Activated CD8-positive, alpha-beta memory T cell treated with anti-CD3 and anti-CD28 coated beads for 48 hours (primary cell): Measurements from ENCODE around the gene CNNM1.

Source experiments
- DNase-seq, 3 experiments: peaks; one replicate each; pipeline ENCODE4 v3.0.0-alpha.2; 2020; ENCODE audit warnings: low read depth in 2 of 3, low spot score in 2 of 3

Gene CNNM1

DNA sequence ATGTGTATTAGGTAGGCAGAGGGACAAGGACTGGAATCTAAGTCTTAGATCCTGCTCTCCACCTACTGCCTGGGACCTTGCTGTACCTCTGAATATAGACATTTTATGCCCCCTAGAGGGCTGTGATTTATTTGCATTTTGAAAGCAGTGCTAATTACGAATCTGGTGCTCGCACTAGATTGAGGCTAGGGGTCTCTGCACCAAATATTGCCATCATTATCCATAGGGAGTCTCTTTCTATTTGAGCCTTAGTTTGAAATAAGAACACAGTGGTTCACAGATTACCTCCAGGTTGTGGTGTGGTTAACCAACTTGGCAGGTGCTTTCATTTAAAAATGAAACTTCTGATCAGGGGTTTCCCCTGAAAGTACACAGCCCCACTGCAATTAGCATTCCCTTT, 41.8 kb downstream of the CNNM1 start:
- no peak for DNase-seq

DNA sequence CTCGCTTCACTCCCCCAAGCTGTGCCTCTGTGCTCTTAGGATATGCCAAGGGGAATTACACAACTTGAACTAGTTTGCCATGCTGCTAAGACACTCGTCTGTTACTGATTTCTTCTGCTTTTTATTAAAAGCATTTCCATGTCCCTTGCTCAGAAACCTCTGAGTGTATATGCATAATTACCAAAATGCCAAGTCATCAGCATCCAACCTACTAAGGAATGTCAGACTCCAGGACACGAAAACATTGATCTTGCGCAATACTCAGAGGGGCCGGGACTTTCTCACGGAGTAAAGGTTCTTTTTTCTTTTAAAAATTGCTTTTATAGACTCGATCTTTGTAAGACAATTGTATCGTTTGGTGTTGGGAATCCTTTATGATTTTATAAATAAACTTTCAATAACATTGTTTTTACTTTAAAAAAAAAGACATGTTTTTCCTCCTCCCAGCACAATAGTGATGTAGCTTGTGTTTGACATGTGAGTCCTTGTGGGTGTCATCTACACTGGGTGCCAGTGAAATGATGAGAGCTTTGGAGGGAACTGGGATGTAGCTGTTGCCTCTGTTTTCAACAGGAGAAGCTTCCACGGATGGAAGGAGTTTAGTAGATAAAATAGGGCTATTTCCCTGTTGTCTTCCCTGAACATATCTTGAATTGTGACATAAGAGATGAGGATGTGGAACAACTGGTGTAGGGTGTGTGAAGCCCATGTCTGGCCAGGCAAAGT, 43.6 kb downstream of the CNNM1 start:
- DNase-seq: no peak

DNA sequence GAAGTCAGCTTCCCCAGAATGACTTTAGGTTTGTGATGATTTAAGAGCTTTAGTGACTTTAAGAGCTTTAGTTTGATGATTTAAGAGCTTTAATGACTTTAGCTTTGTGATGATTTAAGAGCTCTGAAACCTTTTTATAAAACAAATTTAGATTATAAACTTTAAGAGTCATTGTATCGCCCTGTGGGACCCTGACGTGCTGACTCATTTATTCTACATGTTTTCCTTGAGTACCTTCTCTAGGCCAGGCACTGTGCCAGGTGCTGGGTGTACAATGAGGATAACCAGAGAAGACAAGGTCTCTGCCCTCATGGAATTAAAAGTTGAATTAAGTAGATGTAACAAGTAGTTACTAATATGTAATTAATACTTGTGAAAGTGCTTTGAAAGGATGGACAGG, 45.4 kb downstream of the CNNM1 start:
- DNase-seq: no peak

DNA sequence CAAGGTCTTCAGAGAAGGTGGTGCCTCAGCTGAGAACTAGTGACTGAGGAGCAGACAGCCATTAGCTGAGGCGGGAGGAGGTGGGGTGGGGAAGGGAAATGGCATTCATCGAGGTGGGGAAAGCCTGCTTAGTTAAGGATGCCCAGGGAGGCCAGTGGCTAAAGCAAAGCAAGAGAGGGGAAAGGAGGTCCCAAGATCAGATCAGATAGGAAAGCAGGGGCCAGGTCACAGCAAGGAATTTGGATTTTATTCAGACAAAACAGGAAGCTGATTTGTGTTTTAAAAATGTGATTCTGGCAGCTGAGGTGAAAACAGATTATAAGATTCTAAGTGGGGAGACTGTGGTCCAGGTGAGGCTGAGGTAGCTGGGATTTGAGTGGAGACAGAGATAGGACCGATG, 45.8 kb downstream of the CNNM1 start:
- no peak for DNase-seq

DNA sequence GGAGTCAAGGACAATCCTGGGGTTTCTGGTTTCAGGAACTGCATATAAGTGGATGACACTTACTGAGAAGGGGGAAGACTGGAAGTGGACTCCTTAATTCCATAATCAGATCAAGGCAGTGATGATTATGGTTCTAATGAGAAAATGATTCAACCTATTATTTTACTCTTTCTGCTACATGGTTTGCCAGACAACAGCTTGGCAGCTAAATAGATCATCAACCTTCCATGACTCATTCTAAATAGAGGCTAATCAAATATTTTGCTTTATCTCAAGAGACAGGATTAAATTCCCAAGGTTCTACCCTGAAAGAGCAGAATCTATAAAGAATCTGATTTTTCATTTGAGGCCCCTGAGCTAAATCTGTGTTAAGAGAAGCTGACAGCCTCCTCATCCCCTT, 46.3 kb downstream of the CNNM1 start:
- no peak for DNase-seq

DNA sequence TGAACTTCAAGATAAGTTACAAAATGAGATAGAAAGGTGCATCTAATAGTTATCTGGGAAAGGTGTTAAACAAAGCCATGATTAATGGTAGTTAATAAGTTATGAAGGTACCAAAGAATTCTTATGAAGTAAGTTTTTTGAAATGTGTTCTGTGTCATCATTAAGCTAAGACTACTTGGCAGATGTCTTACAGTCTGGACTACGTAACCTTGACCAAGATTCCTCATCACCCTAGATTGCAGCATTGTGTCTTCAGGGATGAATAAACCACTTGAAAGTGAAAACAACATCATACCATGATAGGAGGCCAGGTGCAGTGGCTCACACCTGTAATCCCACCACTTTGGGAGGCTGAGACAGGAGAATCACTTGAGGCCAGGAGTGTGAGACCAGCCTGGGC, 53.0 kb downstream of the CNNM1 start:
- no peak for DNase-seq

DNA sequence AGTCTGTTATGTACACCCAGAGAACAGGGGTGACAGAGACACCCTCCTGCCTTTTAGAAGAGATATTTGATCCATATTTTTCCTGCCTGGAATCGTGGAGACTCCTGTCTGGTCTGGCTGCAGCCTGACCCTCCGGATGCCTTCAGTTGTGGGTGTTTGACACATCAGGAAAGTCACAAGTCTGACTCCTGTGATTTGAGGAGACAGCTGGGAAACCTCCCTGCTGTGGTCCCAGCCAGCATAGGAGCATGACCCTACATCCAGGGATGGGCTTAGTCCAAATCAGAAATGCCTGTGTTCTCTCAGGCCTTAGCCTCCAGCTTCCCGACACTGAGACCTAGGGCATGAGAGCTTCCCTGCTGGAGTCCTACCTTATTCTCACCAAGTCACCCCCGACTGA, 57.9 kb downstream of the CNNM1 start:
- no peak for DNase-seq

DNA sequence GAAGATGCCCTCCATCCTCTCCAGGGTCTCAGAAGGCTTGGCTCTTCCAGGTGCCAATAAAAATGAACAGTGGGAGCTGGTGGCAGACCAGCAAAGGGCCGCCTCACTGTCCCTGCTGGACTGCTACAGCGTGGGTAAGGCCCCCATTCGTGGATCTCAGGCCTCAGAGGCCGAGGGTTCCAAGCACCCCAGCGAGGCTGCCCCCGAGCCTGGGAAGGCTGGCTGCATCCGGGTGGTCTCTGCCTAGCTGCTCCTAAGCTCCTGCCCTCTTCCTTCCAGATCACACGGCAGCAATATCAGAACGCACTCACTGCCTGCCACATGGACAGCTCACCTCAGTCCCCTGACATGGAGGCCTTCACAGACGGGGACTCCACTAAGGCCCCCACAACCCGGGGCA, 58.4 kb downstream of the CNNM1 start:
- DNase-seq: no peak

DNA sequence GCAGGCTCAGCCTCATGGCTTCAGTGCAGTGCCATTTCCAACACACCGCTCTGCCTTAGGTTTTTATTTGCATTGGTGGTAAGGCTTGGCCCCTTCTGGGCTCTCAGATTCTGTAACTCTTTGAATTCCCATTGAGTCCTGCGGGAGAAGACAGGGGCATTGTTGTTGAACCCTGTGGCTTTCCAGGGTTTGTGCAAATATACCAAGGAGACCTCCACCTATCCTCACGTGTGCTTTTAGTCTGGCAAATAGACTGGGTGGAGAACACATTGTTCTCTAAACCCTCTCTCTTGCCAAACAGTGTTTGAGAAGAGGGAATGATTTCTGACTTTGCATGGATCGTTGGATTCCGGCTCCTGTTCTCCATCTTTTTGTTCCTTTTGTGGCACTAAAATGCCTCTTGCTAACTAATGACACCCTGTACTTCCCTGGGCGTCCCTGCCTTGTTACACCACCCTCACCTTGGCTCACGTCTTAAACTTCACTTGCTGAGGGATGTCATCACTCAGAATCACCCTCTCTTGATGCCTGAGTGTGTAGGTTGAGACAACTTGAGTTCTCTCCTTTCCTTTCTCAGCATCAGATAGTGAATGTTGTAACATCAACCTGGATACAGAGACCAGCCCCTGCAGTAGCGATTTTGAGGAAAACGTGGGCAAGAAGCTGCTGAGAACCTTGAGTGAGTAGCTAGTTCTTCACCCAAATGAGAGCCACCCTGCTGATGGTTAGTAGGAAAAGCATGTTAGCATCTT, 60.7 kb downstream of the CNNM1 start:
- DNase-seq: no peak

DNA sequence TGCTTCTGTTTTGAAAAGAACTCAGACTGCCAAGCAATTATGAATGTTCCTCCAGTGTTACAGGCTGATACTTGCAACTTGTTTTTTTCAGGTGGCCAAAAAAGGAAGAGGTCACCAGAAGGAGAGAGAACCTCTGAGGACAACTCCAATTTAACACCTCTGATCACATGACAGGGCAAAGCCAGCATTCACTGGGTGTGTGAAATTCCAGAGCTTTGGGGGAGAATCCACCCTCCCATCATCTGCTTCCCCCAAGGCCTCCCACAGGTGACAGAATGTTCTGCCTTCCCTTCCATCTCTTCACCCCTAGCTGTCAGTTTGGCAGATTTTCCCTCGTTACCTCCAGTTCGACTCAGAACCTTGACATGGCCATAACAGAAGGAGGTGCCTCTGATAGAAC, 62.2 kb downstream of the CNNM1 start:
- no peak for DNase-seq

DNA sequence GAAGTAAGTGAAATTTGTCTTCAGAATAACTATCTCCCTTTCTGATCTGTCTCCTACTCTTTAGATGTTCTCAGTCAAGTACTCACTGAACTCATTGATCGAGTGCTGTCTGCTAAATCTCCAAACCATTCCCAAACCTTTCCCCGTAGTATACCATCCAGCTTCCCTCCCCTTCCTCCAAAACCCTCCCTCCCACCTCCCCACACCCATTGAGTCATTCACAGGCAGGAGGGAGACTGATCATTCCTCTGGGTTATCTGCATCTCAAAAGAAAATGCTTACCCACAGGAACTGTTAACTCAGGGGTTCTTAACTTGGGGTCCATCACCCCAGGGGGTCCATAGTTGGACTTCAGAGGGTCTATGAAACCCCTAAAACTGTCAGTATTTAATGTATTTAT, 63.9 kb downstream of the CNNM1 start:
- DNase-seq: no peak

DNA sequence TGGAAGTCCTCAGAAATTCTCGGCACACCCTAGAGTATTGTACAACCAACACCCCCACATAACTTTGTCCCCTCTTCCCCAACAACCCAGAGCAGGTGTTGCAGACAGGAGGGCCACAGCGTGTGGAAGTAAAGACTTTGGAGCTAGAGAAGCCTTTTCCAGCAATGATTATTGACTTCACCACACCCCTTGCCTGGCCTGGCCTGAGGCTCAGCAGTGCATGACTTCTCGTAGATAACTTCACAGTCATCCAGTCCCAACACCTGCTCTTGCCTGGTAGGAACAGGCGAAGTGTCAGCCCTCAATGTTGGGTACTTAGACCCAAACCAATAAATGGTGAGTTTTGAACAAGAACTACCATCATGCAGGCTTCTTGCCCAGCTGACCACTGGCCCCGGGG, 64.5 kb downstream of the CNNM1 start:
- no peak for DNase-seq

DNA sequence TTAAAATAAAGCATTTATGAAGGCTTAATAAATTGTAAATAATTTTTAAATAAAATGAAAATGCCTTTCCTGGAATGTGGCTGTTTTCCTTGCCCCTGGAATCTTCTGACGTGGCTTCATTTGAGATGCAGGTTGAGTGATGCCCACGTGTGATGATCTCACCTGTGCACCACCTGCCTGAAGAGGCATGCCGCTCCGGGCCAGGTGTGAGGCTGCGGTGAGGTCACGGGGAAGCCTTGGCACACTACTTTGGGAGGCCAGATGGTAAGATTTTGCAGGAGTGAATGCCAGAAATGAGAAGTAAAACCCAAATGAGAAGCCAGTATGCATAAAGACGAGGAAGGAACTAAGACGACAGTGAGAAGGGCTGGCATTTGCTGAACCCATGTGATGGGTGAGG, 65.1 kb downstream of the CNNM1 start:
- no peak for DNase-seq

DNA sequence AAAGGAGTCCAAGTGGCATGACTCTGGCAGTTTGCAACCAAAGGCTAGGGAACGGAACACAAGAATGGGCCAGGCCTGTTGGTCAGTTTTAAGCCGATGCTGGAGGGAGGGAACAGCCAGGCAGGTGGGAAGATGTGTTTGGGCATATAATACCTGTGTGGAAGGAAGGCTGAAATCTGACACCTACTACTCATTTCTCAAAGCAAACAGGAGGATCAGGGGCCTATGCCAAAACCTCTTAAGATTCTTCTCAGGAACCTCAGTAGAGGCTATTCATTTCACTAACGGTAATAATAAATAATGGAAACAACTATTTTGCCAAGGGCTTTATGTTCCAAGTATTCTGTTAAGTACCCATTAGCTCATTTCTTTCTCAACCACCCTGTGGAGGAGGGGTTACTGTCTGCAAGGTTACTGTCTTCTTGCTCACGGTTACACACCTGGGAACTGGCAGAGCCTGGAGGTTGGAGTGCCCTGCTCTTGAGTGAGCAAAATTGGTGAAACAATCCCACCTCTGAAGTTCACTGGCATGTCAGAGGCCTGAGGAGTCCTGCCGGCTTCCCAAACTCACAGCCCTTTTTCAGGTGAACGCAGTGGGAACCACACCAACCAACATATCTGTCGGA, 65.7 kb downstream of the CNNM1 start:
- no peak for DNase-seq

DNA sequence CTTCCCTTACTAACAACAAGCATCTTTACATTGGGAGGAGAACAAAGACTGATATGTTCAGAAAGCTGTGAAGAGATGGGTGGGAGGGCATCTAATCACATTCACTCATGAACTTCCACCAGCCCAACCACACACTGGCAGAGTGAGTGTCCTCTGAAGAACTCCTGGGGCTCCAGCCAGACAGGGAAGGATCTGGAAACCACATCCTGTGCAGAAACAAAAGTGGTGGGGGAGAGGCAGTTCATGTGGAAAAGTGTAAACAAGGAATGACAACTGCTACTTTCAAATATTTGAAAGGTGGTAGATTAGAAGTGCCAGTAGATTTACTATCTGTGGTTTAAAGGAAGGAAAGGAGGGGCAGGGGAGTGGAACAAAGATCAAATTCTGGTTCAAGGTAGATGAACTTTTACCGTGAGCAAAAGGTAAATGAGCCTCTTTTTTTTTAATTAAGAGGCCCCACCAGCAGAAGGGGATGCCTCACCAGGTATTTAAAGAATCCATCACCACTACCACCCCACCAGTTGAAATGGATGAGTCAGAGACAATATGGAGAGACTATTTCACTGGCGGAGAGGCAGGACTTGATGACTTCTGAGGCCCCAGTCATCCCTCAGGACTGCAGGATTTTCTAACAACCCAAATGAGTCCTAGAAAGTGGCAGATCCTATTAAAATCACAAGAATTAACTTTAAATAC, 66.7 kb downstream of the CNNM1 start:
- no peak for DNase-seq

DNA sequence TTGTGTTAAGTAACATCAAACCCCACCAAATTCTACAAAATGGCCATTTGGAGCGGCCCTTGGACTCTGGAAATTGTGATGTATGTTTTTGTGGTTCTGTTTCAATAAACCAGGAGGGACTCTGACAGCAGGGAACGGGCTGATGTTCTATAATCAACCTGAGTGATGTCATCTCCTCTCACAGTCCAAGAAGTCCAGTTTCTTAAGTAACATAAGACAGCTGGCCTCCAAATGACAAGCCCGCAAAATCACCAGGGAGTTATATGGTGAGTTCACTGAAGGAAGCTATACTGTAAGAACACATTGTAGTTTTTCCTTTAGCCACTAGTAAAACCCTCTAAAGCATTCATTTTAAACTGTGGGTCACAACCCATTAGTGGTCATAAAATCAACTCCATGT, 67.3 kb downstream of the CNNM1 start:
- no peak for DNase-seq

DNA sequence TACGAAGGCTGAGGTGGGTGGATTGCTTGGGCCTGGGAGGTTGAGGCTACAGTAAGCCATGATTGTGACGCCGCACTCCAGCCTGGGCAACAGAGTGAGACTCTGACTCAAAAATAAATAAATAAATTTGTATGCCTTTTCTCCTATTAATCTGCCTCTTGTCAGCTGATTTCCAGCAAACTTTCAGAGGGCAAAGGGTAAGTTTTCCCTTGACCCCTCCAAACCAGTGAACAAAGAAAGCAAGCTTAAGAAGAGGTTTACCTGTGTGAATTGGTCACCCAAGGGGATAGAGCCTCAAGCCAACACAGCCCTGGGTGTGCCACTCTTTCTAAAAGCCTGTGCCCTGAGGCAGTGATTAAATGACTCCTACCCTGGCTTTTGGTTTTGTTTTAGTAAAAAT, 70.5 kb downstream of the CNNM1 start:
- no peak for DNase-seq

DNA sequence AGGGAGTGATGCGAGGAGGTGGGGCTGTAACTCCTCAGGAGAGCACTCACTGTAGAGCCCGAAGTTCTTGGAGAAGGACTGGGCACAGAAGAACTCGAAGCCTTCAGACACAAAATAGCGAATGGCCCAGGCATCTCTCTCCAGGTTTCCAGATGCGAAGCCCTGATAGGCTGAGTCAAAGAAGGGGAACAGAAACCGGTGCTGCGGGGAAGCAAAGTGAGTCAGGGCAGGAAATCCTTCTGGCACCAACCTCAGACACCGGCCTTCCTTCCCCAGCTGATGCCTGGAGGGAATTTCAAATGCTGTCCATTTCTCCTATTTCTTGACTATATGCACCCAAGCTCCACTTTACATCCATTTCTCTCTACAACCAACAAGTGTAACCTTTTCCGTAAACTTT, 74.5 kb downstream of the CNNM1 start:
- no peak for DNase-seq

DNA sequence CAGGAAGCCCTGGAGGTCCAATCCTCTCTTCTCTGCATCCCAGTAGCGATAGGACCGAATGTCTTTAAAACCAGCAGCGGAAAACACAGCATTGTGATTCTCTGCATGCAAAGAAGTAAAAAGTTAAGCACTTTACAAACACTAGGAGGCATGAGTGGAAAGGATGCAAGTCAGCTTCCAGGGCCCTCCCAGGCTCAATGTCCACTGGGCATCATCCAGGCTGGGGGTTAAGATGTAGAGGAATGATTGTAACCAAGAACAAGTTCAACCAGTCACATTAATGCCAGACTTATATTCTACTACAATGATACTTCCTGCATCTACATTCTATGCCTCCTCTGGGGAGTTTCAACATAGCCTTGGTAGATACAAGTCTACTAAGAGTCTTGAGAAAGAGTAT, 77.0 kb downstream of the CNNM1 start:
- DNase-seq: no peak

DNA sequence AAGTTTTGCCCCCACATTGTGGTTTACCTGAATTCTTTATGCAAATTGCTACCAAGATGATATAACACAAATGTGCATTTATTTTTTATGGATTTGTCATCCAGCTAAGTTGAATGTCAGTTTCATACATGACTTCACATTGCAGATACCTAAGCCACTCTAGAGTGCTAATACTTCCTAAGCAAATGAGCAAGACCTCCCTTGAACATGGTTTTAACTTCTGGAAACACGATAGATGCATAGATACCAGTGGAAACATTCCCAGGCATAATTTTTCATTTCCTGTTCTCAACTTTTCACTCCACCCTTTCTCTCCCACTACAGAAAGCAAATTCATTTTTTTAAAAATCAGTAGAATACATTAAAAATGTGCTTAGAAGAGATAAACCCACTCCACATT, 81.0 kb downstream of the CNNM1 start:
- DNase-seq: no peak

DNA sequence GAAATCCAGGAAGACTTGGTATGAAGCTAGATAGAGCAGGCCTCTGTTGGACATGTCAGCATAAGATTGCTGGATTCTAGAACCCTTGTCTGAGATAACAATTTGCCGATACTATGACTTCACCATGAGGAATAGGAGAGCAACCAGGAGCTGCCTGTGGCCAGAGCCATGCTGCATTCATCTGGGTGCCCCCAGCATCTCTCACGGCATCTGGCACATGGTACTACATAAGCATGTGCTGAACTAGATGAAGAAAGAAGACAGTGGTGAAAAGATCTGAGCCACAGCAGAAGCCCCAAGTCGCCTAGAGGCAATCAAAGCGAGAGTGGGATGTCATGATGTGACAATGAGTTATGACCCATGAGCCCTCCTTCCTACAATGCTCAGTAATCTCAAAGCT, 81.7 kb downstream of the CNNM1 start:
- no peak for DNase-seq

DNA sequence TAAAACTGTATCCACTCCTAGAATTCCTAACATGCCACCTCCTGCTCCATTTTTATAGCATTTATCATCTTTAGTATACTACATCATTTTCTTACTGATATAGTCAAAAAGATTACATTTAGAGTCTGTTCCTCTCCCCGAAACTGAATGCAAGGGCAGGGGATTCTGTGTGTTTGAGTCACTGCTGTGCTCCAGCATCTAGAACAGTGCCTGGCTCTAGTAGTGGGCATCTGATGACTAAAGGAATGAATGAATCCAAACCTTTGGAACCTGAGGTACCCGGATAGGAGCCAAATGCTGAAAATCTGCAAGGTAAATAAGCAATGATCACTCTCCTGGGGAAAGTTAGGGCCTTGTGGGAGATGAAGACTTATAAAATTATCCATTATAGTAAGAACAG, 82.4 kb downstream of the CNNM1 start:
- no peak for DNase-seq
